COLO829 (cell line): Measurements from ENCODE around the gene NUFIP1.
"Not testable (repeated sequence)": the region's sequence is repeated elsewhere in the genome, so short reads cannot be mapped to it uniquely, and the experiment has no call there.

Experiments used
- DNase-seq: peaks from one replicate; pipeline ENCODE4 v3.0.0; 2012; ENCODE audit warnings: low spot score

NUFIP1 gene

GRCh38 chr13:44969551-44970484 lies 19.5 kb downstream of the NUFIP1 start:
- peak; percentile 53 for DNase-seq

- no peak for DNase-seq
Observed at GRCh38 chr13:44968434-44968815, 20.8 kb downstream of the NUFIP1 start.

DNA sequence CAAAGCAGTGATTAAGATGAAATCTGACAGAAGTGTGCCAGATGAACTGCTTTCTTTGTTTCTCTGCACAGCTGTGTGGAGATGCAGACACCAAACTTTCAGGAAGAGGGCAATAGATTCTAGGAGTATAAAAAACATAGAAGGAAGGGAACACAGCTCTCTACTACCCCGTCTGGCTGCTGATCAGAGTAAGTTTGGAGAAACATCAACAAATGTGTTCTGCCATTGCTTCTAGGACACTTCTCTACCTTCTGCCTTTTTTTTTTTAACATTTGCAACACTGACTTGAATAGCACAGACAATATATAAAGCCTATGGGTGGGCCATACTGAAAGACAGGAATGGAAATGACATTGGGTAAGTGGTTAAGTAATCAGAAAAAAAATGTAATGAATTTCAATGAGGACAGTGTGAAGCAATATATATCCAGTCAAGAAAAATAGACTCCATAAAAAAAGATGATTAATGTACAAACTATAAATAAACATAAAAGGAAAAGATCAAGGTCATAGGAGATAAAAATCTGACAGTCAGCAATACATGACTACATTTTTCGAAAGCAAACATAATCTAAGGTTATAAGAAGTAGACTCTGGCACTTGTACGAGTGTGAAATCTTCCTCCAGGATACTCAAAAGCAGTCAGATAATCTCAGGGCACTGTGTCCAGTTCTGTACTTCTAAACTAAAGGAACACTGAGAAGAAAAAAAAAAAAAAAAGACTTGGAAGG lies 21.4 kb downstream of the NUFIP1 start:
- DNase-seq, result no peak

GRCh38 chr13:44961997-44962396 lies 27.3 kb downstream of the NUFIP1 start:
- DNase-seq, result no peak

GRCh38 chr13:44955406-44955805 lies 33.9 kb downstream of the NUFIP1 start:
- no peak for DNase-seq

DNA sequence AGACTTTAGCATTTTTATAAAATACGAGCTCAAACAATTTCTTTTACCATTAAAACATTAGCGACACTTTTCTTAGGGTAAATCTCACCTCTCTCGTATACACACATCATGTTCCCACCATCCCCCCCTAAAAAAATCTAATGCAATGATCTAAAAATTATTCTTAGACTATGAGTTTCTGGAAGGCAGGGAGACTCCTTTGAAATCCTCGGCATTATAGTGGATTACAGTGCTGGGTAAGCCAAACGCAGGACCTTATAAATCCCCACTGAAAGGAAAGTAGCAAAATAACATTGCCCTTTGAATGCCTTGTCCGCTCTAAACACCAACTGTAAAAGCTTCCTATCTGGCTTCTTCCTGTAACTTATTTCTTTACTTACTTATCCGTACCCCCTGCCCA lies 35.0 kb downstream of the NUFIP1 start:
- DNase-seq, result no peak

DNA sequence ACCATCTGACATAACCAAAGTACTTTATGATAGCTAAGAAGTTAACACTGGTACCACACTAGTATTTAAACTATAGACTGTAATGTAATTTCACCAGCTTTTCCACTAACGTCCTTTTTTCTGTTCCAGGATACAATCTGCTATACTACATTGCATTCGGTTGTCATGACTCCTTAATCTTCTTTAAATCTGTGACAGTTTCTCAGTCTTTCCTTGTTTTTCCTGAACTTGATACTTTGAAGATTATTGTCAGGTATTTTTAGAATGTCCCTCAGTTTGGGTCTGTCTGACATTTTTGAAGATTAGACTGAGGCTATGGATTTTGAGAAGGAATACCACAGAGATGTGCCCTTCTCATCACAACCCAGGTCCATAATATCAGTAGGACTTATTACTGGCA lies 36.6 kb downstream of the NUFIP1 start:
- DNase-seq, result no peak

- no peak for DNase-seq
Observed at GRCh38 chr13:44951184-44951583, 38.1 kb downstream of the NUFIP1 start.

DNA sequence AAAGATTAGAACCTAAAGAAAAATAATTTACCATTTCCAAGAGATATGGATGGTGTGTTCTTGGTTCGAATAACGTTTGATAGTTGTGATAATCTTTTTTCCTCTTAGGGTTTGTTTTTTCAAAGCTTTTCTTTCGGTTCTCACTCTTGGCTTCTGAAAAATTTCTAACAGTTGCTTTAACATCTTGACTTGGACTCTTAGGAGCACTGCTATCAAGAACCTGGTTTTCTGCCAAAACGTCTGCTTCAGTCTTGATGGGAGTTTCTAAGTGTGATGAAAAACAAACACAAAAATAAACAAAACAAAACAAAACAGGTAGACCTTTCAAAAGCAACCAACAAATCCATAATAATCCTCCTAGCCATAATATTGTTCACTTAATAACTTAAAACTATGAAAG lies 45.9 kb downstream of the NUFIP1 start:
- DNase-seq, result not testable (repeated sequence)

DNA sequence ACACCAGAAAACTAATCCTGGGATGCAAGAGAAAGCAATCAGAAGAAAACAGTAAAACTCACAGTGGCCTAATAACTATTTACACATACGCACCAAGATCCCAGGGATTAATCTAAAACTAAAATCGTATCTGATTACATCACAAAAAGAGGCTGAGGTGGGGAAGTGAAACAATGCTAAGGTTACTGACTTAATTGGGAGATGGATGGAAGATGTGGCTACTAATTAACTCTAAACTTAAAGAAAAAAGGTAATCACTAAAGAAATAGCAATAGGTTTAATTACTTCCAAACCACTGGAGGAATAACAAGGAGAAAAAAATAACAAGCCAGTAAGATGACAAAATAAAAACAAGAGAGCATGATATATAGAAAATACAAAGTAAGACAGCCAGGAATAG lies 50.4 kb downstream of the NUFIP1 start:
- DNase-seq, result no peak

DNA sequence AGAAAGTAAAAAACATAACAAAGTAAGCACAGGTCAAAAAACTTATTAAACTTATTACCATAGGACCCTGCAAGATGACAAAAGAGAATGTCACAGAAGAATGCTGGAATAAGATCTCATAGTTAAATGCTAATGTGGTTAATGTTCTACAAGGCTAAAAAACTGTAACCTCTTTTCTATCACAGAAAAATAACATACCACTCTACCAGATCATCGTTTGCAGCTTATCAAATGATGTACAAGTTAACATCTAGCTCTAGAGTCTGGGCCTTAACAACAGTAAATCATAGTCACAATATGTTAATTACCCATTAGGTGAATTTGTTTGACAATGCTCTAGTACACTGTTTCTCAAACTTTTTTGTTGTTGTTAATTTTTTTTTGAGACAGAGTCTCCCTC lies 53.0 kb downstream of the NUFIP1 start:
- DNase-seq, result no peak

DNA sequence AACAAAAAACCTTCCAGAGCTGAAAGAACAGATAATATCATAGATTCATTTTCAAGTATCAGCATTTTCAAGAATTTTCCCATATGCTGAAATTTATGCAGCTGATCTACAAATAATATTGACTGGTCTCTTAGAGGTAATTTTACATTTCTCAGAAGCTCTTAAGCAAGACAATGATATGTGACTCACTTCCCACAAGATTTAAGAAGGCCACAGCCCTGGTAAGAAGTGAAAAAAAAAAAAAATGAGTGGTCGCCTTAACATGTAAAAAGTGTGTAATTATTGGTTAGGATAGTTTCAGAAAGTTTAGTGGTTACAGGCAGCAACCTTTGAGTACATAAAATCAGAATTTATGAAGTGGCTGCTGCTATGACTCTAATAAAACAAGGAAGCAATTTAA lies 54.5 kb downstream of the NUFIP1 start:
- DNase-seq, result no peak

- no peak for DNase-seq
Observed at GRCh38 chr13:44932850-44933251, 56.4 kb downstream of the NUFIP1 start.

- DNase-seq, result no peak
Observed at GRCh38 chr13:44932171-44932849, 57.0 kb downstream of the NUFIP1 start.

DNA sequence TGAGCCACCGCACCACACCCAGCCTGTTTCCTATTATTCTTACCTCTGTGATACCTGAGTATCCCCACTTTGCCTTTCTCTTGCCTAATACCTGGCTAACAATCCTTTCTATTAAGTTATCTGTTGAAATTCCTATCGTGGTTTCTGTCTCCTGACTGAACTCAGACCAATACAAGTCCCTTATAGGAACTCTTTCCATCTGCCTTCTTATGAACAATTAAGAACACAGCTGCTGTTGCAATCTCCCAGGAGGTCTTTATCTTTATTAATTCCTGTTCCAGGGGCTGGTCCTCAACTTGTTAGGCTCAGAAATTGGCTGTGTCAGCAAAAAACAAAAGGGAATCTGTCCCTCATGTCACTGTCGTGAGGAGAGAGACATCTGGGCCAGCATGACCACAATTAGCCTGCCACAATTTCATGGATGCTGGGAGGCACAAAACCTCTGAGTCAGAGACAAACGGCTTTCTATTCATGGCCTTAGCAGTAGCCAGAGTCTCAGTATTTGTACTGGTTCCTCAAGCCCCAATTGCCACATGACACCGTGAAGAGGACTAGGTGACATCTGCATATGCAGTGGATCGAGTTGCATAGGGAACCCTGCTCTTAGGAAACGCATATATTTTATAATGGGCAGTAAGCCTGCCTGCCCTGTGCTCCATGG lies 58.2 kb downstream of the NUFIP1 start:
- DNase-seq, result no peak

DNA sequence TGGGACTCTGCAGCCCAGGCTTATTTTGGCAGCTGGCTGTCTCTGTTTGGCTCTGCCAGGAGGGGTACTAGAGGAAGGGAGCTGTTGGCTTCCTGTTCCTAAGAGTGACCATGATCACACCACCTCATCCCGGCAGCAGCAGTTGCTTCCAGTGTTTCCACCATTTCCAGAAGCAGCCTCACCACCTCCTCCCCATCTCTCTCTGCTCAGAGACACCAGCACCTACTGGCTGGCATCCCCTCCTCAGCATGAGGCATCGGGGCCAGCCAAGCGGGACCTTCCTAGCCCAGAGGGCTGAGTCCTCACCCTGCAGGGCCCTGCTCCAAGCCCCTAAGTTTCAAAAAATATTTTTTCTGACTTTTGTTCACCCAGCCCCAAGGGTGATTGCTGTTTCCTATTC lies 59.0 kb downstream of the NUFIP1 start:
- no peak for DNase-seq

GRCh38 chr13:44929692-44930091 lies 59.6 kb downstream of the NUFIP1 start:
- no peak for DNase-seq

DNA sequence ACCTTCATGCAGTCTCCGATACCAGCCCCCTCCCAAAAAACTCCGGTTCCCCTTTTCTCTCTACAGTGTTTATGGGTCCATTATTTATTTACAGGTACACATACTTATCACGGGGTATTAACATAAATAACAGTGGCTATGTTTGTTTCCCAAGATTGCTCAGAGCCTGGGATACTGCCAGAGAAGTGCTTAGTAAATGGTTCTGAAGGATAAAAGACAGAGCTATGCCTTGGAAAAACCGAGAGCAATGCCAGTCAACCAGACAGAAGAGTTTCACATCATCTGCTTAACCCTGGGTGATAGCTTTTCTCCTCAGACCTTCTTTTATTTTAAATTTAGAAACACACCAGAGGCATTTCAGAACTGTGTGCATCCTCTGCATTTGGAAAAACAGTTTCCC lies 61.3 kb downstream of the NUFIP1 start:
- no peak for DNase-seq

GRCh38 chr13:44921931-44922758 lies 67.1 kb downstream of the NUFIP1 start:
- DNase-seq, result peak; percentile 55

DNA sequence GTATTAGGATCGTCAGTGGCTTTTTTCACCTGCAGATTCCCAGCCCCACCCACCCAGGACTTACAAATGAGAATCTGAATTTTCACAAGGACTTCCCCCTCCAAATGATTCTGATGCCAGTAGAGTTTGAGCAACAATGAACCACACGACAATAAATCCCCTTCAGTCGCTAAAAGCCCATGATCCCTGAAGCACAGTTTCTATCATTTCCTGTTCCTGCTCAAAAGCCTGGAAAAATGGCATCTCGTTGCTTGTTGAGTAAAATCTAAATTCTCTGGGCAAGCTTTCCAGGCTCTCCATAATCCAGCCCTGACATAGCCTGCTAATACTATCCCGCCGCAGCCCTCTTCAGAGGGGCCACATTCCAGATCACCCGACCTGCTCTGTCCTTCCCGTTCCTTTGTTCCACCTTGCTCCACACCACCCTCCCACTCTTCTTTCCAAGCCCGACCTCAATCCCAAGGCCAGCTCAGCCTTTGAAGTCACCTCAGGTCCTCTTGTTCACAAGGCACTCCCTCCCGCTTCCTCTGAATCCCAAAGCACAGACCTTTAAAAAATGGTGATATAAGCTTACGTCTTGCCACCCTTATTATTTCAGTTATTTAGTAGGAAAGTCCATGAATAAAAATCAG lies 67.9 kb downstream of the NUFIP1 start:
- DNase-seq, result no peak

GRCh38 chr13:44920013-44920412 lies 69.3 kb downstream of the NUFIP1 start:
- DNase-seq, result no peak
